ENCODE measurements around the gene TRIM40.

The TRIM40 gene

GRCh38 chr6:30100154-30100553 lies 35.8 kb upstream of the TRIM40 start:
- no peak for DNase-seq (ENCODE audit: low read depth, low spot score)
- Histone ChIP-seq H3K4me3 (no peak overlapping the region), H3K9ac (ENCODE audit: insufficient read length) (no peak overlapping the region), H3K27ac (no peak overlapping the region), H3K36me3 (ENCODE audit: insufficient read depth, low read length) (no peaks in the 10 kb centered on the region), H3K9me3 (ENCODE audit: low read depth, low read length) (no peaks in the 10 kb centered on the region)
- no peak for TF ChIP-seq EZH2 (IDR thresholded peaks at IDR 0.05)
- no peak for TF ChIP-seq FOXP2 (optimal IDR thresholded peaks at IDR 0.05; ENCODE audit: control extremely low read depth, extremely low read length, insufficient read depth)
- no peak for TF ChIP-seq POLR2AphosphoS5 (IDR thresholded peaks at IDR 0.05; ENCODE audit: borderline replicate concordance, low read depth, low read length)

GRCh38 chr6:30100585-30101443 lies 35.1 kb upstream of the TRIM40 start:
- no peak for DNase-seq (ENCODE audit: low read depth, low spot score)
- H3K36me3 ChIP-seq (ENCODE audit: insufficient read depth, low read length), result no peaks in the 10 kb centered on the region
- TF ChIP-seq FOXP2 (optimal IDR thresholded peaks at IDR 0.05; ENCODE audit: control extremely low read depth, extremely low read length, insufficient read depth) (no peak), EZH2 (IDR thresholded peaks at IDR 0.05) (no peak), POLR2AphosphoS5 (IDR thresholded peaks at IDR 0.05; ENCODE audit: borderline replicate concordance, low read depth, low read length) (no peak)
- H3K27ac ChIP-seq, result no peak overlapping the region
- H3K9ac ChIP-seq (ENCODE audit: insufficient read length), result no peak overlapping the region
- H3K9me3 ChIP-seq (ENCODE audit: low read depth, low read length), result no peaks in the 10 kb centered on the region
- peak overlapping the region; percentile 77; the same call in 1 of the 2 replicates for H3K4me3 ChIP-seq

GRCh38 chr6:30101444-30102413 lies 34.2 kb upstream of the TRIM40 start:
- Histone ChIP-seq H3K9me3 (ENCODE audit: low read depth, low read length) (no peaks in the 10 kb centered on the region), H3K36me3 (ENCODE audit: insufficient read depth, low read length) (no peaks in the 10 kb centered on the region), H3K27ac (no peak overlapping the region), H3K4me3 (peak overlapping the region; percentile 77), H3K9ac (ENCODE audit: insufficient read length) (peak overlapping the region; percentile 45)
- TF ChIP-seq POLR2AphosphoS5 (IDR thresholded peaks at IDR 0.05; ENCODE audit: borderline replicate concordance, low read depth, low read length) (peak; percentile 70), FOXP2 (optimal IDR thresholded peaks at IDR 0.05; ENCODE audit: control extremely low read depth, extremely low read length, insufficient read depth) (no peak), EZH2 (IDR thresholded peaks at IDR 0.05) (no peak)
- DNase-seq (ENCODE audit: low read depth, low spot score), result no peak

- Histone ChIP-seq H3K27ac (peak overlapping the region; percentile 40; the same call in 1 of the 2 replicates), H3K4me3 (peak overlapping the region; percentile 77), H3K36me3 (ENCODE audit: insufficient read depth, low read length) (no peaks in the 10 kb centered on the region), H3K9ac (ENCODE audit: insufficient read length) (peak overlapping the region; percentile 45), H3K9me3 (ENCODE audit: low read depth, low read length) (no peaks in the 10 kb centered on the region)
- DNase-seq (ENCODE audit: low read depth, low spot score), result no peak
- TF ChIP-seq FOXP2 (optimal IDR thresholded peaks at IDR 0.05; ENCODE audit: control extremely low read depth, extremely low read length, insufficient read depth) (no peak), EZH2 (IDR thresholded peaks at IDR 0.05) (no peak), POLR2AphosphoS5 (IDR thresholded peaks at IDR 0.05; ENCODE audit: borderline replicate concordance, low read depth, low read length) (no peak)
Measured at GRCh38 chr6:30102414-30102969, 33.4 kb upstream of the TRIM40 start.

- Histone ChIP-seq H3K4me3 (peak overlapping the region; percentile 77), H3K9me3 (ENCODE audit: low read depth, low read length) (no peaks in the 10 kb centered on the region), H3K27ac (peak overlapping the region; percentile 40; the same call in 1 of the 2 replicates), H3K36me3 (ENCODE audit: insufficient read depth, low read length) (no peaks in the 10 kb centered on the region), H3K9ac (ENCODE audit: insufficient read length) (peak overlapping the region; percentile 19)
- peak; percentile 73 for DNase-seq (ENCODE audit: low read depth, low spot score)
- TF ChIP-seq FOXP2 (optimal IDR thresholded peaks at IDR 0.05; ENCODE audit: control extremely low read depth, extremely low read length, insufficient read depth) (peak; percentile 53), EZH2 (IDR thresholded peaks at IDR 0.05) (no peak)
Measured at GRCh38 chr6:30102970-30103871, 32.7 kb upstream of the TRIM40 start.

GRCh38 chr6:30103872-30104179 lies 32.1 kb upstream of the TRIM40 start:
- no peaks in the 10 kb centered on the region for H3K9me3 ChIP-seq (ENCODE audit: low read depth, low read length)
- H3K4me3 ChIP-seq, result peak overlapping the region; percentile 77
- TF ChIP-seq POLR2AphosphoS5 (IDR thresholded peaks at IDR 0.05; ENCODE audit: borderline replicate concordance, low read depth, low read length) (no peak), EZH2 (IDR thresholded peaks at IDR 0.05) (no peak), FOXP2 (optimal IDR thresholded peaks at IDR 0.05; ENCODE audit: control extremely low read depth, extremely low read length, insufficient read depth) (no peak)
- no peaks in the 10 kb centered on the region for H3K36me3 ChIP-seq (ENCODE audit: insufficient read depth, low read length)
- H3K27ac ChIP-seq, result no peak overlapping the region
- no peak for DNase-seq (ENCODE audit: low read depth, low spot score)
- no peak overlapping the region for H3K9ac ChIP-seq (ENCODE audit: insufficient read length)

GRCh38 chr6:30104661-30105060 lies 31.3 kb upstream of the TRIM40 start:
- H3K4me3 ChIP-seq, result no peak overlapping the region
- DNase-seq (ENCODE audit: low read depth, low spot score), result no peak
- TF ChIP-seq POLR2AphosphoS5 (IDR thresholded peaks at IDR 0.05; ENCODE audit: borderline replicate concordance, low read depth, low read length) (no peak), EZH2 (IDR thresholded peaks at IDR 0.05) (no peak), FOXP2 (optimal IDR thresholded peaks at IDR 0.05; ENCODE audit: control extremely low read depth, extremely low read length, insufficient read depth) (no peak)
- no peaks in the 10 kb centered on the region for H3K36me3 ChIP-seq (ENCODE audit: insufficient read depth, low read length)
- no peak overlapping the region for H3K27ac ChIP-seq
- H3K9ac ChIP-seq (ENCODE audit: insufficient read length), result no peak overlapping the region
- no peaks in the 10 kb centered on the region for H3K9me3 ChIP-seq (ENCODE audit: low read depth, low read length)

All from SK-N-MC (cell line).